CD8-positive, alpha-beta memory T cell (primary cell): ENCODE measurements around the gene PPP6C. TPM values are rescaled to one million over a fixed set of nuclear protein-coding genes. Genes with fewer than 3 reads are reported as not detected.
A peak's percentile ranks its signal among the peaks of the same experiment; 100 is the strongest.

Experiments
- CTCF ChIA-PET: fragments of 350-600 bp; sonication (Branson Sonifier 250); formaldehyde crosslinking; loops from one replicate; lab custom pipeline; 2021; ENCODE audit warnings: antibody characterized with exemption; lab: Charles Lee
- POLR2A ChIA-PET: fragments of 350-600 bp; sonication (Branson Sonifier 250); formaldehyde crosslinking; loops from one replicate; lab custom pipeline; 2021; ENCODE audit warnings: antibody characterized with exemption; lab: Charles Lee
- DNase-seq, 5 donors: peaks; one replicate each; pipeline versions ENCODE4 v3.0.0 to v3.0.0-alpha.2; 2020 to 2022; ENCODE audit warnings: mixed read lengths in 1 of 5
- H3K27ac ChIP-seq: one replicate; pipeline ENCODE4 v1.7.0; 2013; ENCODE audit warnings: low read depth, mild to moderate bottlenecking, low read length, moderate library complexity
- H3K27me3 ChIP-seq: 2 replicates; pipeline ENCODE4 v1.7.0; 2013; ENCODE audit warnings: low read length, mild to moderate bottlenecking; ENCODE audit not compliant: insufficient read depth, poor library complexity, severe bottlenecking
- H3K36me3 ChIP-seq: 2 replicates; pipeline ENCODE4 v1.7.0; 2013; ENCODE audit warnings: mild to moderate bottlenecking, low read length, moderate library complexity; ENCODE audit not compliant: insufficient read depth
- H3K4me1 ChIP-seq: 2 replicates; pipeline ENCODE4 v1.7.0; 2013; ENCODE audit warnings: mild to moderate bottlenecking, low read length, moderate library complexity; ENCODE audit not compliant: insufficient read depth
- H3K4me3 ChIP-seq: 2 replicates; pipeline ENCODE4 v1.7.0; 2013; ENCODE audit warnings: mild to moderate bottlenecking, low read length
- H3K9me3 ChIP-seq: 2 replicates; pipeline ENCODE4 v1.7.0; 2013; ENCODE audit warnings: mild to moderate bottlenecking, low read length
- H3K27ac Mint-ChIP-seq, 8 donors: one replicate each; pipeline ENCODE4 v1.8.0; 2020 to 2021; ENCODE audit warnings: mixed read lengths in 8 of 8, mild to moderate bottlenecking in 6 of 8, inconsistent platforms in 3 of 8, moderate library complexity in 3 of 8
- H3K27me3 Mint-ChIP-seq, 2 donors: one replicate each; pipeline ENCODE4 v1.8.0; 2020 to 2021; ENCODE audit warnings: mixed read lengths in 2 of 2, mild to moderate bottlenecking in 1 of 2, moderate library complexity in 1 of 2
- H3K36me3 Mint-ChIP-seq, 3 donors: one replicate each; pipeline ENCODE4 v1.8.0; 2020 to 2021; ENCODE audit warnings: mixed read lengths in 3 of 3, inconsistent platforms in 1 of 3, mild to moderate bottlenecking in 1 of 3
- H3K4me1 Mint-ChIP-seq, 3 donors: one replicate each; pipeline ENCODE4 v1.8.0; 2020 to 2021; ENCODE audit warnings: mixed read lengths in 3 of 3, inconsistent platforms in 1 of 3, mild to moderate bottlenecking in 1 of 3
- H3K4me3 Mint-ChIP-seq, 7 donors: one replicate each; pipeline ENCODE4 v1.8.0; 2020 to 2021; ENCODE audit warnings: mixed read lengths in 7 of 7, mild to moderate bottlenecking in 6 of 7, moderate library complexity in 4 of 7, inconsistent platforms in 2 of 7
- H3K9me3 Mint-ChIP-seq, 5 donors: one replicate each; pipeline ENCODE4 v1.8.0; 2020 to 2022; ENCODE audit warnings: mixed read lengths in 5 of 5, mild to moderate bottlenecking in 3 of 5, moderate library complexity in 2 of 5, inconsistent platforms in 1 of 5
- polyA plus RNA-seq: library from polyadenylated mRNA; unstranded; fragments of 300-500 nt; fragmentation: Illumina TruSeq; gene quantifications from one replicate; pipeline ENCODE4 v1.2.3, GENCODE V29; 2021
- total RNA-seq, 2 experiments: library from RNA; stranded (reverse); gene quantifications; one replicate each; pipeline ENCODE4 v1.2.3, GENCODE V29; 2021

The PPP6C gene
- total and polyA plus RNA-seq, 3 experiments from 2014 or later, result 48.9 to 56.2 (median 50.5) TPM

GRCh38 chr9:125140576-125140975, 49.0 kb downstream of the PPP6C start:
- Histone ChIP-seq H3K9me3 (no peaks in the 10 kb centered on the region), H3K36me3 (peaks cover 4% of the 10 kb centered on the region), H3K27me3 (no peaks in the 10 kb centered on the region), H3K4me3 (no peak overlapping the region), H3K27ac (no peak overlapping the region), H3K4me1 (peaks cover 15% of the 10 kb centered on the region)
- no peak overlapping the region for H3K27ac Mint-ChIP-seq
- H3K4me1 Mint-ChIP-seq, result peaks cover 26 to 47% (median 39%) of the 10 kb centered on the region in 3 donors
- H3K27me3 Mint-ChIP-seq, result no peaks in the 10 kb centered on the region
- H3K36me3 Mint-ChIP-seq, result peaks cover 0 to 13% (median 1%) of the 10 kb centered on the region in 3 donors
- ChIA-PET CTCF (interaction anchor here (1.0 kb wide), 1 partner anchor 101 kb away, joined by 3 read pairs; no protein-coding TSS in a partner anchor), POLR2A (interaction anchor here (0.6 kb wide), 1 partner anchor 210 kb away, joined by 3 read pairs; no protein-coding TSS in a partner anchor)
- H3K4me3 Mint-ChIP-seq, result no peak overlapping the region
- DNase-seq, result no peak
- no peaks in the 10 kb centered on the region for H3K9me3 Mint-ChIP-seq

GRCh38 chr9:125137200-125137599, 52.4 kb downstream of the PPP6C start:
- Histone ChIP-seq H3K27ac (no peak overlapping the region), H3K4me1 (peaks cover 9% of the 10 kb centered on the region), H3K9me3 (no peaks in the 10 kb centered on the region), H3K27me3 (no peaks in the 10 kb centered on the region), H3K4me3 (no peak overlapping the region), H3K36me3 (peaks cover 4% of the 10 kb centered on the region)
- no peaks in the 10 kb centered on the region for H3K27me3 Mint-ChIP-seq
- peak overlapping the region in 1 of 7 donors; percentile 27 for H3K4me3 Mint-ChIP-seq
- H3K4me1 Mint-ChIP-seq, result peaks cover 24 to 50% (median 40%) of the 10 kb centered on the region in 3 donors
- H3K9me3 Mint-ChIP-seq, result peaks cover 0 to 10% (median 0%) of the 10 kb centered on the region in 5 donors
- POLR2A ChIA-PET, result no interaction called here
- H3K36me3 Mint-ChIP-seq, result peaks cover 5 to 13% (median 10%) of the 10 kb centered on the region in 3 donors
- no peak for DNase-seq
- CTCF ChIA-PET, result no interaction called here
- no peak overlapping the region for H3K27ac Mint-ChIP-seq

GRCh38 chr9:125134976-125135375, 54.6 kb downstream of the PPP6C start:
- H3K9me3 Mint-ChIP-seq, result peaks cover 0 to 10% (median 0%) of the 10 kb centered on the region in 5 donors
- H3K27me3 ChIP-seq, result no peaks in the 10 kb centered on the region
- H3K36me3 ChIP-seq, result peaks cover 4% of the 10 kb centered on the region
- no peak overlapping the region for H3K27ac ChIP-seq
- peaks cover 16 to 40% (median 29%) of the 10 kb centered on the region in 3 donors for H3K4me1 Mint-ChIP-seq
- peaks cover 5 to 17% (median 10%) of the 10 kb centered on the region in 3 donors for H3K36me3 Mint-ChIP-seq
- no peaks in the 10 kb centered on the region for H3K9me3 ChIP-seq
- no peak for DNase-seq
- no peaks in the 10 kb centered on the region for H3K4me1 ChIP-seq
- H3K4me3 Mint-ChIP-seq, result no peak overlapping the region
- no peak overlapping the region for H3K27ac Mint-ChIP-seq
- H3K27me3 Mint-ChIP-seq, result no peaks in the 10 kb centered on the region
- POLR2A ChIA-PET, result no interaction called here
- no peak overlapping the region for H3K4me3 ChIP-seq
- CTCF ChIA-PET, result no interaction called here

- H3K27ac Mint-ChIP-seq, result peak overlapping the region in 2 of 8 donors; percentile 0 to 28
- ChIA-PET CTCF (no interaction called here), POLR2A (interaction anchor here (0.7 kb wide), 1 partner anchor 180 kb away, joined by 3 read pairs; no protein-coding TSS in a partner anchor)
- no peak for DNase-seq
- H3K36me3 Mint-ChIP-seq, result peaks cover 5 to 10% (median 9%) of the 10 kb centered on the region in 3 donors
- Histone ChIP-seq H3K27ac (no peak overlapping the region), H3K36me3 (no peaks in the 10 kb centered on the region), H3K4me1 (no peaks in the 10 kb centered on the region), H3K4me3 (no peak overlapping the region), H3K9me3 (no peaks in the 10 kb centered on the region), H3K27me3 (no peaks in the 10 kb centered on the region)
- peaks cover 0 to 10% (median 0%) of the 10 kb centered on the region in 5 donors for H3K9me3 Mint-ChIP-seq
- H3K4me3 Mint-ChIP-seq, result no peak overlapping the region
- peaks cover 10 to 27% (median 19%) of the 10 kb centered on the region in 3 donors for H3K4me1 Mint-ChIP-seq
- H3K27me3 Mint-ChIP-seq, result no peaks in the 10 kb centered on the region
Observed at GRCh38 chr9:125133403-125134329, 55.9 kb downstream of the PPP6C start.

GRCh38 chr9:125131778-125132177, 57.8 kb downstream of the PPP6C start:
- Histone ChIP-seq H3K36me3 (no peaks in the 10 kb centered on the region), H3K9me3 (no peaks in the 10 kb centered on the region), H3K27ac (no peak overlapping the region), H3K4me3 (no peak overlapping the region), H3K4me1 (peaks cover 8% of the 10 kb centered on the region), H3K27me3 (no peaks in the 10 kb centered on the region)
- Mint-ChIP-seq H3K27me3 (no peaks in the 10 kb centered on the region), H3K4me1 (peaks cover 12 to 32% (median 20%) of the 10 kb centered on the region in 3 donors), H3K27ac (no peak overlapping the region), H3K36me3 (peaks cover 3 to 10% (median 8%) of the 10 kb centered on the region in 3 donors), H3K4me3 (no peak overlapping the region), H3K9me3 (peaks cover 0 to 10% (median 0%) of the 10 kb centered on the region in 5 donors)
- ChIA-PET CTCF (no interaction called here), POLR2A (no interaction called here)
- DNase-seq, result no peak

- Mint-ChIP-seq H3K4me1 (peaks cover 21 to 38% (median 35%) of the 10 kb centered on the region in 3 donors), H3K27ac (peak overlapping the region; percentile 87 to 100 (median 94)), H3K4me3 (peak overlapping the region; percentile 59 to 84 (median 74)), H3K36me3 (peaks cover 0 to 3% (median 2%) of the 10 kb centered on the region in 3 donors), H3K9me3 (peaks cover 0 to 2% (median 0%) of the 10 kb centered on the region in 5 donors), H3K27me3 (peaks cover 0 to 2% of the 10 kb centered on the region in 2 donors)
- H3K9me3 ChIP-seq, result no peaks in the 10 kb centered on the region
- DNase-seq, result peak; percentile 64 to 90 (median 81)
- POLR2A ChIA-PET, result interaction anchor here (0.5 to 1.7 kb wide), 6 partner anchors 17 to 271 kb away, joined by 3 to 9 read pairs (median 5); partner anchors contain the start of genes HSPA5 and SCAI
- H3K4me1 ChIP-seq, result peaks cover 30% of the 10 kb centered on the region
- H3K4me3 ChIP-seq, result peak overlapping the region; percentile 29
- H3K27ac ChIP-seq, result no peak overlapping the region
- no peaks in the 10 kb centered on the region for H3K36me3 ChIP-seq
- no peaks in the 10 kb centered on the region for H3K27me3 ChIP-seq
- CTCF ChIA-PET, result interaction anchor here (0.5 to 3.8 kb wide), 4 partner anchors 12 to 352 kb away, joined by 3 to 21 read pairs (median 3); partner anchors contain the start of gene SCAI
Observed at GRCh38 chr9:125126019-125126746, 63.4 kb downstream of the PPP6C start.

GRCh38 chr9:125125523-125125922, 64.1 kb downstream of the PPP6C start:
- no peak for DNase-seq
- peaks cover 0 to 2% of the 10 kb centered on the region in 2 donors for H3K27me3 Mint-ChIP-seq
- CTCF ChIA-PET, result interaction anchor here (0.5 to 3.8 kb wide), 4 partner anchors 11 to 351 kb away, joined by 3 to 21 read pairs (median 3); partner anchors contain the start of gene SCAI
- POLR2A ChIA-PET, result interaction anchor here (0.6 to 1.7 kb wide), 6 partner anchors 18 to 711 kb away, joined by 3 to 9 read pairs (median 4); partner anchors contain the start of genes HSPA5 and SCAI
- H3K4me1 Mint-ChIP-seq, result peaks cover 27 to 45% (median 39%) of the 10 kb centered on the region in 3 donors
- Histone ChIP-seq H3K36me3 (no peaks in the 10 kb centered on the region), H3K27ac (no peak overlapping the region), H3K4me3 (no peak overlapping the region), H3K27me3 (no peaks in the 10 kb centered on the region), H3K4me1 (peaks cover 33% of the 10 kb centered on the region), H3K9me3 (no peaks in the 10 kb centered on the region)
- peak overlapping the region; percentile 87 to 100 (median 94) for H3K27ac Mint-ChIP-seq
- H3K36me3 Mint-ChIP-seq, result peaks cover 0 to 3% (median 2%) of the 10 kb centered on the region in 3 donors
- peak overlapping the region in 3 of 7 donors; percentile 59 to 84 (median 84) for H3K4me3 Mint-ChIP-seq
- peaks cover 0 to 2% (median 0%) of the 10 kb centered on the region in 5 donors for H3K9me3 Mint-ChIP-seq
